HG02884 (cell line): ENCODE measurements around the gene CHPT1.
"Not testable (repeated sequence)": the region's sequence is repeated elsewhere in the genome, so short reads cannot be mapped to it uniquely, and the experiment has no call there.

Experiments
- ATAC-seq: cut with Tn5 transposase; IDR thresholded peaks from one replicate; pipeline ENCODE4 v1.9.1; 2021; ENCODE audit warnings: mild to moderate bottlenecking, moderate library complexity; ENCODE audit not compliant: unreplicated experiment

Gene CHPT1

DNA sequence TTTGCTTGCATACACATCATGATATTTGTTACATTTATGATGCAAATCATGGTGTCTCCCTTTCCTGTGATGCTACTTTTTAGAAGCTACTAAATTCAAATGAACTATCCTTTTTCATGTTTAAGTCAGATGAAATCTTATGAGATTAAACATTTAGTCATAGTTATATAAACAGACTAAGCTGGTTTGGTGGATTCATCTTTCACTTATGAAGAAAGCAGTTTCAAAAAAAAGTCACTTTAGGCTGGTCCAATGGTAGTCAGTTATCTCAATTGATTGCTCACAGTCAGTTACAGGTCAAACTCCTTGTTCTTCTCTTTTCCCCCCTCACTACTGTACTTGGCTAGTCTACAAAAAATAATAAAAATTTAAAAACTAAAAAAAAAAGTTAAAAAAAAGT, 22.1 kb downstream of the CHPT1 start:
- no peak for ATAC-seq

DNA sequence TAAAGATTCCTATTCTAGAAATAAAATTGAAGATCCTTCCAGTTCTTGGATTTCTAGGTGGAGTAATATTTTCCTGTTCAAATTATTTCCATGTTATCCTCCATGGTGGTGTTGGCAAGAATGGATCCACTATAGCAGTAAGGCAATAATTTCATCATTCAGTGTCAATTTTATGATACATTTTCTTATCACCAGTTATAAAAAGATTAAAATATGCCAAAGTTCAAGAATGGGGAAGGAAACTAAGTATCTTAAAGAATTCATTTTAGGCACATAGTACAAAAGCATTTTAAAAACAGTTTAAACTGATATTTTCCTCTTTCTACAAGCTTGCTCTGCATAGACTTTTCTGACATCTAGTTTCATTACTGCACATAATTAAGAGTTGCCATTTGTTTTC, 22.7 kb downstream of the CHPT1 start:
- ATAC-seq: no peak

DNA sequence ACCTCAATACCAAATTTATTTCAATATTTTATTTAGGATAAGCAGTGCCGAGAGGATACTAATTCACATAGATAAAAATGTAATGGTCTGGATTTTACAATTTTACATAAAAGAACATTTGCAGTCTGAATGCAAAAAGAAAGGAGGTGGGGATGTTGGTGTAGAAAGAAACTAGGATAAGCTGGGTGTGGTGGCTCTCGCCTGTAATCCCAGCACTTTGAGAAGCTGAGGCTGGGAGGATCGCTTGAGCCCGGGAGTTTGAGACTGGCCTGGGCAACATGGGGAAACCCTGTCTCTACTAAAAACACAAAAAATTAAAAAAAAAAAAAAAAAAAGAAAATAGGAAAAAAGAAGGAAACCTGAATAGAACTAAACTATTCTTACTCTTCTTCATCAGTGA, 25.0 kb downstream of the CHPT1 start:
- ATAC-seq: no peak

GRCh38 chr12:101727098-101727497, 29.7 kb downstream of the CHPT1 start:
- no peak for ATAC-seq

GRCh38 chr12:101729842-101730241, 32.4 kb downstream of the CHPT1 start:
- ATAC-seq: no peak

DNA sequence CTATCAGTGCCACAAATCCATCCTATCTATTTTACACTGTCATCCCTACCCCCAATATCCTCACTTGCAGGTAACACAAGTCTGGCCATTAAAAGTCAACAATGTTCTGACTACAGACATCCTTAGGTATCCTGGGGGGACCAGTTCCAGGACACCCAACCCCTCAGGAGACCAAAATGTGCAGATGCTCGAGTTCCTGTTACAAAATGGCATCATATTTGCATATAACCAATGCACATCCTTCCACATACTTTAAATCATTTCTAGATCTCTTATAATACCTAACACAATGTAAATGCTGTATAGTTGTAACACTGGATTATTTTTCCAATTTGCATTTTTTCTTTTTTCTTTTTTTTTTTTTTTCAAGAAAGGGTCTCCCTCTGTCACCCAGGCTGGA, 34.9 kb downstream of the CHPT1 start:
- ATAC-seq: no peak

DNA sequence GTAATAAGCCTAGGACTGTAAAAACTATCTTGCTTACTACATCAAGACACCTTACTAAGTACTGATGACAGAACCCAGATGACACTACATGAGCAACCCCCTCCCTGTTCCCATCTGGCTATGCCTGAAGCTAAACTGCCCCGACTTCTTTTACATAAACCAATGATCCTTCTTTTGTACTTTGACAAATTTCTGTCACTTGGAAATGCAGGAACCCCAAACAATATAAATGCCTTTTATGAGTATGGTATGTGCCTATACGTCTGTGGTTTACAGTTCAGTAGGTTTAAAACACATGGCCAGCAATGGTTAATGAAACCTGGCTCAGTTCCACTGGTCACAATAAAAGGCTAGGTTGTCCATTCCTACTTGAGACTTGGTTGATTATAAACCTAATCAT, 35.7 kb downstream of the CHPT1 start:
- ATAC-seq: no peak

DNA sequence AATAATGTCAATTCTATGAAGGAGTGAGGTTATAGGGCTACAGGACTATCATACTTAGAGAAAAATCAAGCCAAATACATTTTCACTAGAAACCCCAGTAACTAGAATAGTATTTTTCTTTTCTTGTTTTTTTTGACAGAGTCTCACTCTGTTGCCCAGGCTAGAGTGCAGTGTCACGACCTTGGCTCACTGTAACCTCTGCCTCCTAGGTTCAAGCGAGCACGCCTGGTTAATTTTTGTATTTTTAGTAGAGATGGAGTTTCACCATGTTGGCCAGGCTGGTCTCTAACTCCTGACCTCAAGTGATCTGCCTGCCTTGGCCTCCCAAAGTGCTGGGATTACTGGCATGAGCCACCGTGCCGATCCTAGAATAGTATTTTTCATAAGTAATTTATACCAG, 37.0 kb downstream of the CHPT1 start:
- not testable (repeated sequence) for ATAC-seq

GRCh38 chr12:101737476-101737875, 40.0 kb downstream of the CHPT1 start:
- no peak for ATAC-seq

- no peak for ATAC-seq
Observed at GRCh38 chr12:101738920-101739665, 41.7 kb downstream of the CHPT1 start, which contains the start of gene SYCP3. Gene SYCP3 (minus strand): TSS chr12:101739462. CDS start chr12:101737935, 1,527 bp downstream.

- ATAC-seq: no peak
Observed at GRCh38 chr12:101740566-101740965, 43.1 kb downstream of the CHPT1 start.

GRCh38 chr12:101740980-101741379, 43.5 kb downstream of the CHPT1 start:
- no peak for ATAC-seq

- no peak for ATAC-seq
Observed at GRCh38 chr12:101743242-101743641, 45.8 kb downstream of the CHPT1 start.

DNA sequence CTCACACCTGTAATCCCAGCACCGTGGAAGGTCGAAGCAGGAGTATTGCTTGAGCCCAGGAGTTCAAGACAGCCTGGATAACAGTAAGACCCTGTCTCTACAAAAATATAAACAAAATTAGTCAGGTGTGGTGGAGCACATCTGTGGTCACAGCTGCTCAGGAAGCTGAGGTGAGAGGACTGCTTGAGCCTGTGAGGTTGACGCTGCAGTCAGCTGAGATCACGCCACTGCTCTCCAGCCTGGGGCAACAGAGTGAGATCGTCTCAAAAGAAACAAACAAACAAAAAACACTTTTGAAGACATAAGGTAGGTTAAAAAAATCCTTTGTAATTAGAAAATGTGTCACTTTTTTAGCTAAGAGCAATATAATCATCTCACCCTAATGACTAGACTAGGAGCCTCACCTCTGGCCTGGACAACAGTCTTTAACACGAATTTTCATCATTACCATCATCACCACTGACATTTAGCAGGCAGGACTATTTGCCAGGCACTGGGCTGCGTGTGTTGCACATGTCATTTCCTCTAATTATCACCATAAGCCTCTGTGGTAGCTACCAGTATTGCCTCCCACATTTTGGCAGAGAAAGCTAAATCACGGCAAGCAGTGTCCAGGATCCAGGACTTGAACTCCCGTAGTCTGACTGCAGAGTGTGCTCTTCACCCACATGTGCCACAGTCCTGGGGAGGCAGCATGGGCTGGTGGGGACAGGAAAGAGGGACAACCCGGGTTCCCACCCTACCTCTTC, 46.5 kb downstream of the CHPT1 start:
- ATAC-seq: peak; percentile 97

- no peak for ATAC-seq
Observed at GRCh38 chr12:101745481-101745880, 48.0 kb downstream of the CHPT1 start.

- ATAC-seq: no peak
Observed at GRCh38 chr12:101746196-101746595, 48.8 kb downstream of the CHPT1 start.

GRCh38 chr12:101746661-101747060, 49.2 kb downstream of the CHPT1 start:
- ATAC-seq: no peak

DNA sequence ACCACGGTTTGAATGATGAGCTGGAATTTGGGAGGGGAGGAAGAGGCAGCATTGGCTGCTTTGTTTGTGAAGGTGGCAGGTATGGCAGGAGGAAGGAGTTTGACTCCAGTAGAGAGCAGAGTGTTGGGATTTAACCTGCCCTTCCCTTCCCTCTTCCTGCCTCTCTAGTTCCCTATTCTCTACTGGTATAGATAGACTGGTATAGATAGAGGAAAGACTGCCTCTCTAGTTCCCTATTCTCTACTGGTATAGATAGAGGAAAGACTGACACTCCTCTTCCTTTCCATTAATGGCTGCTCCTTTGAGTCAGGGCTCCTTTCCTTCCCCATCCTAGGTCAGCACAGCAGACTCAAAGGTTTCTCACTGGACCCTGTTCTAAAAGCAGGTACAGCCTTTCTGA, 50.3 kb downstream of the CHPT1 start:
- ATAC-seq: no peak

GRCh38 chr12:101748907-101749306, 51.5 kb downstream of the CHPT1 start:
- ATAC-seq: no peak

- no peak for ATAC-seq
Observed at GRCh38 chr12:101749657-101750056, 52.2 kb downstream of the CHPT1 start.

GRCh38 chr12:101750152-101750551, 52.7 kb downstream of the CHPT1 start:
- ATAC-seq: no peak

GRCh38 chr12:101759396-101760047, 62.1 kb downstream of the CHPT1 start:
- no peak for ATAC-seq
